H1 (cell line): ENCODE data around the gene FOLR3. TPM values are rescaled to one million over a fixed set of nuclear protein-coding genes. Genes with fewer than 3 reads are reported as not detected.

ENCODE experiments used
- CHD1 ChIP-seq: IDR thresholded peaks from 2 replicates; pipeline ENCODE4 v1.6.1; 2012; ENCODE audit warnings: low read depth, low read length, improper control_type of control experiment
- NRF1 ChIP-seq: IDR thresholded peaks from 2 replicates; pipeline ENCODE4 v1.6.1; 2011; ENCODE audit warnings: mild to moderate bottlenecking, low read depth, low read length, improper control_type of control experiment
- POLR2A ChIP-seq, 2 experiments: IDR thresholded peaks; 1 replicate in 1 of 2; 2 replicates in 1 of 2; pipeline ENCODE4 v1.6.1; 2011; ENCODE audit warnings: low read depth in 2 of 2, low read length in 2 of 2, mild to moderate bottlenecking in 2 of 2; ENCODE audit errors: control extremely low read depth in 1 of 2
- polyA plus RNA-seq, 7 experiments: library from polyadenylated mRNA; depleted of rRNA in 3 of 7; stranded (reverse) in 5 of 7; unstranded in 2 of 7; fragments of >200 nt in 5 of 7; fragments of 200-250 nt in 2 of 7; gene quantifications; 1 replicate in 5 of 7; 2 replicates in 1 of 7; 4 replicates in 1 of 7; pipeline versions ENCODE4 v1.2.1 to v1.2.3, GENCODE V29; 2011 to 2013; ENCODE audit warnings: missing spikeins in 2 of 7, mixed read lengths in 2 of 7
- total RNA-seq: library from RNA; stranded (reverse); fragmentation: NEBNext Ultra II Directional; extraction: Animal tissue kit (Norgen Biotek cat#: 25700); gene quantifications from 2 replicates; pipeline ENCODE4 v1.2.1, GENCODE V29; 2021
- TF ChIP-seq, protein P1 (sequence below): IDR thresholded peaks from 2 replicates; pipeline ENCODE4 v1.6.1; 2011; ENCODE audit warnings: low read depth, mild to moderate bottlenecking, low read length; ENCODE audit not compliant: insufficient read depth
- TF ChIP-seq, protein P2 (sequence below), 3 experiments: IDR thresholded peaks; 1 replicate in 2 of 3; 2 replicates in 1 of 3; pipeline versions ENCODE4 v1.5.1 to v1.6.1; 2011; ENCODE audit warnings: low read length in 3 of 3, mild to moderate bottlenecking in 3 of 3, inconsistent platforms in 2 of 3, low read depth in 1 of 3, moderate library complexity in 1 of 3; ENCODE audit not compliant: insufficient read depth in 1 of 3; ENCODE audit errors: control extremely low read depth in 1 of 3

The FOLR3 gene
- total and polyA plus RNA-seq, 2 of the 8 experiments (the other 6 are each of a cell fraction or from before 2014, with no cell fraction given): not detected

GRCh38 chr11:72123117-72123653 is 12.3 kb upstream of the FOLR3 start (continued):
- TF ChIP-seq, protein P1, sequence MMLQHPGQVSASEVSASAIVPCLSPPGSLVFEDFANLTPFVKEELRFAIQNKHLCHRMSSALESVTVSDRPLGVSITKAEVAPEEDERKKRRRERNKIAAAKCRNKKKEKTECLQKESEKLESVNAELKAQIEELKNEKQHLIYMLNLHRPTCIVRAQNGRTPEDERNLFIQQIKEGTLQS: no peak
- TF ChIP-seq, protein P2, sequence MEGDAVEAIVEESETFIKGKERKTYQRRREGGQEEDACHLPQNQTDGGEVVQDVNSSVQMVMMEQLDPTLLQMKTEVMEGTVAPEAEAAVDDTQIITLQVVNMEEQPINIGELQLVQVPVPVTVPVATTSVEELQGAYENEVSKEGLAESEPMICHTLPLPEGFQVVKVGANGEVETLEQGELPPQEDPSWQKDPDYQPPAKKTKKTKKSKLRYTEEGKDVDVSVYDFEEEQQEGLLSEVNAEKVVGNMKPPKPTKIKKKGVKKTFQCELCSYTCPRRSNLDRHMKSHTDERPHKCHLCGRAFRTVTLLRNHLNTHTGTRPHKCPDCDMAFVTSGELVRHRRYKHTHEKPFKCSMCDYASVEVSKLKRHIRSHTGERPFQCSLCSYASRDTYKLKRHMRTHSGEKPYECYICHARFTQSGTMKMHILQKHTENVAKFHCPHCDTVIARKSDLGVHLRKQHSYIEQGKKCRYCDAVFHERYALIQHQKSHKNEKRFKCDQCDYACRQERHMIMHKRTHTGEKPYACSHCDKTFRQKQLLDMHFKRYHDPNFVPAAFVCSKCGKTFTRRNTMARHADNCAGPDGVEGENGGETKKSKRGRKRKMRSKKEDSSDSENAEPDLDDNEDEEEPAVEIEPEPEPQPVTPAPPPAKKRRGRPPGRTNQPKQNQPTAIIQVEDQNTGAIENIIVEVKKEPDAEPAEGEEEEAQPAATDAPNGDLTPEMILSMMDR (IDR thresholded peaks at IDR 0.05; ENCODE audit: control extremely low read depth in 1 of 3, insufficient read depth in 1 of 3, low read depth in 1 of 3, low read length in 3 of 3): no peak
- no peak for TF ChIP-seq NRF1
- no peak for TF ChIP-seq POLR2A (IDR thresholded peaks at IDR 0.05; ENCODE audit: control extremely low read depth in 1 of 2, low read depth in 2 of 2, low read length in 2 of 2)
- TF ChIP-seq CHD1: no peak
